H1 (cell line): ENCODE data around the gene ZNF441. TPM values are rescaled to one million over a fixed set of nuclear protein-coding genes. Genes with fewer than 3 reads are reported as not detected.

Experiments used
- BACH1 ChIP-seq: IDR thresholded peaks from 2 replicates; pipeline ENCODE4 v1.6.1; 2012; ENCODE audit warnings: low read length, improper control_type of control experiment
- BRCA1 ChIP-seq: IDR thresholded peaks from 2 replicates; pipeline ENCODE4 v1.6.1; 2012; ENCODE audit warnings: low read depth, low read length, improper control_type of control experiment
- CEBPB ChIP-seq: IDR thresholded peaks from 2 replicates; pipeline ENCODE4 v1.6.1; 2012; ENCODE audit warnings: low read depth, low read length
- CTBP2 ChIP-seq: IDR thresholded peaks from 2 replicates; pipeline ENCODE4 v1.7.0; 2011; ENCODE audit warnings: borderline replicate concordance, mild to moderate bottlenecking, moderate library complexity, mixed read lengths, low read length; ENCODE audit not compliant: insufficient read depth, insufficient read length
- GABPA ChIP-seq: IDR thresholded peaks from 2 replicates; pipeline ENCODE4 v1.6.1; 2011; ENCODE audit warnings: mild to moderate bottlenecking, low read length, moderate library complexity, borderline replicate concordance; ENCODE audit not compliant: insufficient read depth
- KDM4A ChIP-seq: IDR thresholded peaks from one replicate; pipeline ENCODE4 v1.7.1; 2012; ENCODE audit warnings: low read depth, mild to moderate bottlenecking, moderate library complexity, low read length, inconsistent platforms; ENCODE audit not compliant: severe bottlenecking
- KDM5A ChIP-seq: fragments of 200-600 bp; IDR thresholded peaks from 2 replicates; pipeline ENCODE4 v1.7.1; 2012; ENCODE audit warnings: mild to moderate bottlenecking, low read length, inconsistent platforms, mixed read lengths
- NRF1 ChIP-seq: IDR thresholded peaks from 2 replicates; pipeline ENCODE4 v1.6.1; 2011; ENCODE audit warnings: mild to moderate bottlenecking, low read depth, low read length, improper control_type of control experiment
- SIN3A ChIP-seq, 2 experiments: IDR thresholded peaks in 1 of 2; conservative IDR thresholded peaks in 1 of 2; 2 replicates each; pipeline ENCODE4 v1.6.1; 2011 to 2012; ENCODE audit warnings: low read length in 2 of 2, improper control_type of control experiment in 1 of 2, low read depth in 1 of 2, mild to moderate bottlenecking in 1 of 2
- SP1 ChIP-seq: IDR thresholded peaks from 2 replicates; pipeline ENCODE4 v1.6.1; 2011; ENCODE audit warnings: low read depth, low read length
- SP2 ChIP-seq: IDR thresholded peaks from 2 replicates; pipeline ENCODE4 v1.6.1; 2012; ENCODE audit warnings: mild to moderate bottlenecking, low read length, inconsistent platforms
- TAF1 ChIP-seq: IDR thresholded peaks from 2 replicates; pipeline ENCODE4 v1.6.1; 2011; ENCODE audit warnings: mild to moderate bottlenecking, low read depth, low read length
- TAF7 ChIP-seq: optimal IDR thresholded peaks from 2 replicates; pipeline ENCODE3; 2011; ENCODE audit warnings: low read depth, mild to moderate bottlenecking, inconsistent platforms, low read length, moderate library complexity, borderline replicate concordance
- TBP ChIP-seq: IDR thresholded peaks from 2 replicates; pipeline ENCODE4 v1.6.1; 2011; ENCODE audit warnings: low read depth, low read length, improper control_type of control experiment
- TCF12 ChIP-seq: IDR thresholded peaks from 2 replicates; pipeline ENCODE4 v1.6.1; 2011; ENCODE audit warnings: low read depth, mild to moderate bottlenecking, low read length
- polyA plus RNA-seq, 7 experiments: library from polyadenylated mRNA; depleted of rRNA in 3 of 7; stranded (reverse) in 5 of 7; unstranded in 2 of 7; fragments of >200 nt in 5 of 7; fragments of 200-250 nt in 2 of 7; gene quantifications; 1 replicate in 5 of 7; 2 replicates in 1 of 7; 4 replicates in 1 of 7; pipeline versions ENCODE4 v1.2.1 to v1.2.3, GENCODE V29; 2011 to 2013; ENCODE audit warnings: missing spikeins in 2 of 7, mixed read lengths in 2 of 7
- total RNA-seq: library from RNA; stranded (reverse); fragmentation: NEBNext Ultra II Directional; extraction: Animal tissue kit (Norgen Biotek cat#: 25700); gene quantifications from 2 replicates; pipeline ENCODE4 v1.2.1, GENCODE V29; 2021
- TF ChIP-seq, protein P1 (sequence below): IDR thresholded peaks from 2 replicates; pipeline ENCODE4 v1.6.1; 2012; ENCODE audit warnings: inconsistent platforms

Gene ZNF441
- total and polyA plus RNA-seq, 2 of the 8 experiments (the other 6 are each of a cell fraction or from before 2014, with no cell fraction given): 0.09 to 0.48 TPM

GRCh38 chr19:11766597-11767591 is at the start of gene ZNF441 (continued):
- no peak for TF ChIP-seq CTBP2
- 0 out of 2 replicates have a peak, but pooled peaks have one; percentile 13 for TF ChIP-seq BACH1
- no peak for TF ChIP-seq KDM5A
- TF ChIP-seq TCF12: no peak
- no peak for TF ChIP-seq NRF1
- TF ChIP-seq SP2: peak; percentile 31; the same call in 1 of the 2 replicates
- TF ChIP-seq, protein P1, sequence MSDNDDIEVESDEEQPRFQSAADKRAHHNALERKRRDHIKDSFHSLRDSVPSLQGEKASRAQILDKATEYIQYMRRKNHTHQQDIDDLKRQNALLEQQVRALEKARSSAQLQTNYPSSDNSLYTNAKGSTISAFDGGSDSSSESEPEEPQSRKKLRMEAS: peak; percentile 83
- TF ChIP-seq KDM4A: peak; percentile 97
- TF ChIP-seq CEBPB: no peak
- peak; percentile 89 for TF ChIP-seq SP1
- no peak for TF ChIP-seq GABPA
- TF ChIP-seq TAF7: peak; percentile 49
- no peak for TF ChIP-seq BRCA1
- 0 out of 2 replicates have a peak, but pooled peaks have one; percentile 40 for TF ChIP-seq TBP
- peak; percentile 75 for TF ChIP-seq TAF1
- peak; percentile 63 to 73; a peak in 2 of 4 replicates for TF ChIP-seq SIN3A (conservative IDR thresholded peaks at IDR 0.05 in 1 of 2, IDR thresholded peaks at IDR 0.05 in 1 of 2; ENCODE audit: low read depth in 1 of 2, low read length in 2 of 2)
- TF ChIP-seq, all 59 proteins: peak for 14
